ENCODE data around the gene PRPSAP1.
A peak's percentile ranks its signal among the peaks of the same experiment; 100 is the strongest.

The PRPSAP1 gene

GRCh38 chr17:76304226-76305134 is 49.2 kb downstream of the PRPSAP1 start:
- Histone ChIP-seq H3K9me3 (ENCODE audit: control insufficient read depth in 2 of 2, low read length in 2 of 2) (no peaks in the 10 kb centered on the region), H3K27me3 (ENCODE audit: control insufficient read depth in 2 of 2, insufficient read depth in 2 of 2, low read length in 2 of 2) (no peaks in the 10 kb centered on the region), H3K4me1 (ENCODE audit: control insufficient read depth in 2 of 2, insufficient read depth in 2 of 2, low read length in 2 of 2) (peaks cover 0 to 3% of the 10 kb centered on the region in 2 donors), H3K36me3 (ENCODE audit: control insufficient read depth in 2 of 2, insufficient read depth in 2 of 2, low read length in 2 of 2) (no peaks in the 10 kb centered on the region), H3K9ac (ENCODE audit: low read depth in 1 of 2, low read length in 2 of 2) (no peak overlapping the region), H3K4me3 (ENCODE audit: low read length in 2 of 2) (no peak overlapping the region), H3K27ac (ENCODE audit: low read depth in 2 of 2, low read length in 2 of 2) (no peak overlapping the region)

- no peaks in the 10 kb centered on the region for H3K9me3 ChIP-seq (ENCODE audit: control insufficient read depth in 2 of 2, low read length in 2 of 2)
- H3K27ac ChIP-seq (ENCODE audit: low read depth in 2 of 2, low read length in 2 of 2), result peak overlapping the region in 1 of 2 donors; percentile 38
- no peaks in the 10 kb centered on the region for H3K27me3 ChIP-seq (ENCODE audit: control insufficient read depth in 2 of 2, insufficient read depth in 2 of 2, low read length in 2 of 2)
- H3K9ac ChIP-seq (ENCODE audit: low read depth in 1 of 2, low read length in 2 of 2), result no peak overlapping the region
- peaks cover 0 to 6% of the 10 kb centered on the region in 2 donors for H3K36me3 ChIP-seq (ENCODE audit: control insufficient read depth in 2 of 2, insufficient read depth in 2 of 2, low read length in 2 of 2)
- H3K4me3 ChIP-seq (ENCODE audit: low read length in 2 of 2), result no peak overlapping the region
- peaks cover 0 to 10% of the 10 kb centered on the region in 2 donors for H3K4me1 ChIP-seq (ENCODE audit: control insufficient read depth in 2 of 2, insufficient read depth in 2 of 2, low read length in 2 of 2)
Observed at GRCh38 chr17:76297436-76297835, 56.3 kb downstream of the PRPSAP1 start.

DNA sequence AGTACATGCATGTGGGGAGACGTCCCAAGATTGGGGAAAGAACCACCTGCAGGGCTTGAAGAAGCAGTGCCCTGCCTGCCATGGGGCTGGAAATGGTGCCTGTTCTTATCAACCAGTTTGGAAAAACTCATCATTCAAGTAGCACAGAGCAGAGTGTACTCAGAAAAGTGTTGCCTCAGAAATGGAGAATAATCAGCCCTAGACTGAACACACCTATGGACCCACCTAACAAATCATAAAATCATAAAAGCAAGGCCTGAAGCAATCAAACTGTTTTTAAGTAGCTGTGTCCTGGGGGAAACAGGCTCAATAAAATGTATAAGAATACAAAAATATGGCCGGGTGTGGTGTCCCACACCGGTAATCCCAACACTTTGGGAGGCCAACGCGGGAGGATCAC is 56.8 kb downstream of the PRPSAP1 start:
- Histone ChIP-seq H3K9me3 (ENCODE audit: control insufficient read depth in 2 of 2, low read length in 2 of 2) (no peaks in the 10 kb centered on the region), H3K27ac (ENCODE audit: low read depth in 2 of 2, low read length in 2 of 2) (peak overlapping the region; percentile 5 to 67), H3K27me3 (ENCODE audit: control insufficient read depth in 2 of 2, insufficient read depth in 2 of 2, low read length in 2 of 2) (no peaks in the 10 kb centered on the region), H3K36me3 (ENCODE audit: control insufficient read depth in 2 of 2, insufficient read depth in 2 of 2, low read length in 2 of 2) (peaks cover 0 to 6% of the 10 kb centered on the region in 2 donors), H3K4me3 (ENCODE audit: low read length in 2 of 2) (no peak overlapping the region), H3K4me1 (ENCODE audit: control insufficient read depth in 2 of 2, insufficient read depth in 2 of 2, low read length in 2 of 2) (peaks cover 0 to 10% of the 10 kb centered on the region in 2 donors), H3K9ac (ENCODE audit: low read depth in 1 of 2, low read length in 2 of 2) (no peak overlapping the region)

- no peaks in the 10 kb centered on the region for H3K27me3 ChIP-seq (ENCODE audit: control insufficient read depth in 2 of 2, insufficient read depth in 2 of 2, low read length in 2 of 2)
- H3K9me3 ChIP-seq (ENCODE audit: control insufficient read depth in 2 of 2, low read length in 2 of 2), result no peaks in the 10 kb centered on the region
- peaks cover 0 to 6% of the 10 kb centered on the region in 2 donors for H3K36me3 ChIP-seq (ENCODE audit: control insufficient read depth in 2 of 2, insufficient read depth in 2 of 2, low read length in 2 of 2)
- H3K4me3 ChIP-seq (ENCODE audit: low read length in 2 of 2), result no peak overlapping the region
- peak overlapping the region in 1 of 2 donors; percentile 6 for H3K9ac ChIP-seq (ENCODE audit: low read depth in 1 of 2, low read length in 2 of 2)
- peaks cover 0 to 10% of the 10 kb centered on the region in 2 donors for H3K4me1 ChIP-seq (ENCODE audit: control insufficient read depth in 2 of 2, insufficient read depth in 2 of 2, low read length in 2 of 2)
- peak overlapping the region; percentile 5 to 67 for H3K27ac ChIP-seq (ENCODE audit: low read depth in 2 of 2, low read length in 2 of 2)
Observed at GRCh38 chr17:76296186-76296585, 57.5 kb downstream of the PRPSAP1 start.

GRCh38 chr17:76293106-76293505 is 60.6 kb downstream of the PRPSAP1 start:
- Histone ChIP-seq H3K4me1 (ENCODE audit: control insufficient read depth in 2 of 2, insufficient read depth in 2 of 2, low read length in 2 of 2) (peaks cover 0 to 10% of the 10 kb centered on the region in 2 donors), H3K4me3 (ENCODE audit: low read length in 2 of 2) (no peak overlapping the region), H3K9me3 (ENCODE audit: control insufficient read depth in 2 of 2, low read length in 2 of 2) (no peaks in the 10 kb centered on the region), H3K27ac (ENCODE audit: low read depth in 2 of 2, low read length in 2 of 2) (no peak overlapping the region), H3K27me3 (ENCODE audit: control insufficient read depth in 2 of 2, insufficient read depth in 2 of 2, low read length in 2 of 2) (no peaks in the 10 kb centered on the region), H3K9ac (ENCODE audit: low read depth in 1 of 2, low read length in 2 of 2) (no peak overlapping the region), H3K36me3 (ENCODE audit: control insufficient read depth in 2 of 2, insufficient read depth in 2 of 2, low read length in 2 of 2) (peaks cover 0 to 6% of the 10 kb centered on the region in 2 donors)

GRCh38 chr17:76292567-76292966 is 61.1 kb downstream of the PRPSAP1 start:
- Histone ChIP-seq H3K4me1 (ENCODE audit: control insufficient read depth in 2 of 2, insufficient read depth in 2 of 2, low read length in 2 of 2) (peaks cover 0 to 10% of the 10 kb centered on the region in 2 donors), H3K27ac (ENCODE audit: low read depth in 2 of 2, low read length in 2 of 2) (no peak overlapping the region), H3K9me3 (ENCODE audit: control insufficient read depth in 2 of 2, low read length in 2 of 2) (no peaks in the 10 kb centered on the region), H3K4me3 (ENCODE audit: low read length in 2 of 2) (no peak overlapping the region), H3K27me3 (ENCODE audit: control insufficient read depth in 2 of 2, insufficient read depth in 2 of 2, low read length in 2 of 2) (no peaks in the 10 kb centered on the region), H3K36me3 (ENCODE audit: control insufficient read depth in 2 of 2, insufficient read depth in 2 of 2, low read length in 2 of 2) (peaks cover 0 to 6% of the 10 kb centered on the region in 2 donors), H3K9ac (ENCODE audit: low read depth in 1 of 2, low read length in 2 of 2) (no peak overlapping the region)

DNA sequence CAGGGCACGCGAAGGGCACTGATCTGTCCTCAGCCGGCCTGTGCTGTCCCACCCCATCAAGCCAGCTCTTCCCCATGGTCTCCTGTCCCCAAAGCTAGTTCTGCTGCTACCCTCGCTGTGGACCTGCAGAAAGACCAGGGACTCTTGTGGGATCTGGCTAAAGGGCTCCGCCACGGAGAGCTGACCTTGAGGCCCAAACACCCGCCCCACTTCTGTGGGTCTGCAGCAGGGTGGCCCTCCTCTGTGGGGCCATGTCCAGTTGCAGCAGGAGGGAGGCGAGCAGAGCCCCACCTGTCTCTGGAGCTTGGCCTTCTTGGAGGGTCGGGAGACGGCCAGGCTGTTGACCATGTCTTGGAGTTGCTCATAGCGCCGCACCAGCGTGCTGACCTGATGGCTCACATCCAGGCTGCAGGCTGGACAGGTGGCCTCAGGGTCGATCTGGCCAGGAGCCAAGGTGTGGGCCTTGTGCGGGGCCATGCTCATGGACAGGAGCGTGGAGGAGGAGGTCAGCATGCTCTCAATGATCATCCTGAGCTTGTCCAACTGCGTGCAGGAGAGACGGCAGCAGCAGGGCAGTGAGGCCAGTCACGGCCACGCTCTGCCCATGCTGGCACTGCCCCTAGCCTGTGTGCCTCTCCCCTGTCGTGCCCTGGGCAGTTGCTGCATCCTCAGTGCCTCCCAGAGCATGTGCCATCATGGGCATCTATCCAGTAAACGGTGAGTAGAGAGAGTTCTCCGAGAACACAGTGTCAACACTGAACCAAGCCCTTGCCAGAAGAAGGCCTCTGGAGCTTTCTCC is 71.9 kb downstream of the PRPSAP1 start:
- H3K27ac ChIP-seq (ENCODE audit: low read depth in 2 of 2, low read length in 2 of 2), result no peak overlapping the region
- no peaks in the 10 kb centered on the region for H3K9me3 ChIP-seq (ENCODE audit: control insufficient read depth in 2 of 2, low read length in 2 of 2)

GRCh38 chr17:76280650-76281049 is 73.1 kb downstream of the PRPSAP1 start:
- Histone ChIP-seq H3K36me3 (ENCODE audit: control insufficient read depth in 2 of 2, insufficient read depth in 2 of 2, low read length in 2 of 2) (no peaks in the 10 kb centered on the region), H3K27ac (ENCODE audit: low read depth in 2 of 2, low read length in 2 of 2) (no peak overlapping the region), H3K4me1 (ENCODE audit: control insufficient read depth in 2 of 2, insufficient read depth in 2 of 2, low read length in 2 of 2) (peaks cover 4 to 5% of the 10 kb centered on the region in 2 donors), H3K27me3 (ENCODE audit: control insufficient read depth in 2 of 2, insufficient read depth in 2 of 2, low read length in 2 of 2) (no peaks in the 10 kb centered on the region), H3K9me3 (ENCODE audit: control insufficient read depth in 2 of 2, low read length in 2 of 2) (no peaks in the 10 kb centered on the region), H3K4me3 (ENCODE audit: low read length in 2 of 2) (no peak overlapping the region), H3K9ac (ENCODE audit: low read depth in 1 of 2, low read length in 2 of 2) (no peak overlapping the region)

More for the DNA sequence above, 71.9 kb downstream of the PRPSAP1 start:
- H3K27me3 ChIP-seq (ENCODE audit: control insufficient read depth in 2 of 2, insufficient read depth in 2 of 2, low read length in 2 of 2), result no peaks in the 10 kb centered on the region
- no peak overlapping the region for H3K4me3 ChIP-seq (ENCODE audit: low read length in 2 of 2)
- no peaks in the 10 kb centered on the region for H3K36me3 ChIP-seq (ENCODE audit: control insufficient read depth in 2 of 2, insufficient read depth in 2 of 2, low read length in 2 of 2)
- H3K4me1 ChIP-seq (ENCODE audit: control insufficient read depth in 2 of 2, insufficient read depth in 2 of 2, low read length in 2 of 2), result peaks cover 4 to 5% of the 10 kb centered on the region in 2 donors
- no peak overlapping the region for H3K9ac ChIP-seq (ENCODE audit: low read depth in 1 of 2, low read length in 2 of 2)

GRCh38 chr17:76279742-76280287 is 73.9 kb downstream of the PRPSAP1 start:
- Histone ChIP-seq H3K27ac (ENCODE audit: low read depth in 2 of 2, low read length in 2 of 2) (no peak overlapping the region), H3K4me3 (ENCODE audit: low read length in 2 of 2) (no peak overlapping the region), H3K9me3 (ENCODE audit: control insufficient read depth in 2 of 2, low read length in 2 of 2) (no peaks in the 10 kb centered on the region), H3K4me1 (ENCODE audit: control insufficient read depth in 2 of 2, insufficient read depth in 2 of 2, low read length in 2 of 2) (peaks cover 4 to 5% of the 10 kb centered on the region in 2 donors), H3K27me3 (ENCODE audit: control insufficient read depth in 2 of 2, insufficient read depth in 2 of 2, low read length in 2 of 2) (no peaks in the 10 kb centered on the region), H3K9ac (ENCODE audit: low read depth in 1 of 2, low read length in 2 of 2) (no peak overlapping the region), H3K36me3 (ENCODE audit: control insufficient read depth in 2 of 2, insufficient read depth in 2 of 2, low read length in 2 of 2) (no peaks in the 10 kb centered on the region)
